ENCODE results near the gene LMBR1. TPM values are rescaled to one million over a fixed set of nuclear protein-coding genes. Genes with fewer than 3 reads are reported as not detected.

Gene LMBR1
- total RNA-seq, 2 experiments from 2014 or later, result 114 to 136 TPM

DNA sequence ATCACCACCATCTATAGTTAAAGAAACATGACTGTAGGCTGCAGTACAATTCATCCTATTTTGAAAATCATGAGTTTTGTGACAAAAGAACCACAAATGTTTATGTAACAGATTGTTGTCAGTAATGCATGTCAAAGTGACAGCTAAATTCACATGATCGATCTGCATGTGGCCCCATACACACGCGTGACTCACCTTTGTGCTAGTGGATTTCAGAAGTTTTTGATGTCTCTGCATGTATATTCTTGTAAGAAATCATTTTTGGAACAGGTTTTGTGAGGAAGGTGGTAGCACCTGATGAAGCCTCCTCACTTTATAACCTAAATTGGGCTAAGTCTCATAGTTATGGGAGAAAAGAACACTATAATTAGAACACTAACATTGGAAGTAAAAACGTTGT lies 235.3 kb downstream of the LMBR1 start:
- intact Hi-C loops (cut with micrococcal nuclease; ENCODE audit: unreplicated experiment), result no loop called here
- Histone ChIP-seq H3K4me2 (ENCODE audit: low read length) (no peak overlapping the region), H3K27ac (ENCODE audit: low read depth, low read length, poor library complexity, severe bottlenecking) (no peak overlapping the region), H3K4me3 (ENCODE audit: low read depth, low read length, poor library complexity, severe bottlenecking) (no peak overlapping the region), H4K20me1 (ENCODE audit: insufficient read depth, low read length) (no peaks in the 10 kb centered on the region), H3K9me2 (ENCODE audit: insufficient read depth, low read length) (no peaks in the 10 kb centered on the region), H2AFZ (ENCODE audit: low read length) (no peak overlapping the region), H3K79me2 (ENCODE audit: insufficient read depth, low read depth, low read length) (no peaks in the 10 kb centered on the region), H3K36me3 (ENCODE audit: insufficient read depth, low read length) (no peaks in the 10 kb centered on the region), H3K9me3 (ENCODE audit: low read length) (no peaks in the 10 kb centered on the region), H3K4me1 (ENCODE audit: insufficient read depth, low read length, poor library complexity, severe bottlenecking) (no peaks in the 10 kb centered on the region)
- DNase-seq (ENCODE audit: low spot score), result no peak
- POLR2A ChIA-PET, result interaction anchor here (1.2 to 1.3 kb wide), 2 partner anchors 10 to 16 kb away, joined by 3 read pairs; no protein-coding TSS in a partner anchor
- CTCF ChIA-PET (ENCODE audit: unreplicated experiment), result no interaction called here
- TF ChIP-seq CTCF (conservative IDR thresholded peaks at IDR 0.05; ENCODE audit: low read length) (no peak), EZH2phosphoT487 (IDR thresholded peaks at IDR 0.05; ENCODE audit: borderline replicate concordance, low read depth, low read length) (no peak)
- no TSS peak for BruUV-seq (replicated peaks)

GRCh38 chr7:156656598-156656997 lies 236.4 kb downstream of the LMBR1 start:
- Histone ChIP-seq H3K9me3 (ENCODE audit: low read length) (no peaks in the 10 kb centered on the region), H4K20me1 (ENCODE audit: insufficient read depth, low read length) (no peaks in the 10 kb centered on the region), H3K36me3 (ENCODE audit: insufficient read depth, low read length) (no peaks in the 10 kb centered on the region), H3K4me1 (ENCODE audit: insufficient read depth, low read length, poor library complexity, severe bottlenecking) (no peaks in the 10 kb centered on the region), H3K4me2 (ENCODE audit: low read length) (no peak overlapping the region), H3K27ac (ENCODE audit: low read depth, low read length, poor library complexity, severe bottlenecking) (no peak overlapping the region), H3K9me2 (ENCODE audit: insufficient read depth, low read length) (no peaks in the 10 kb centered on the region), H3K4me3 (ENCODE audit: low read depth, low read length, poor library complexity, severe bottlenecking) (no peak overlapping the region), H2AFZ (ENCODE audit: low read length) (no peak overlapping the region), H3K79me2 (ENCODE audit: insufficient read depth, low read depth, low read length) (no peaks in the 10 kb centered on the region)
- ChIA-PET CTCF (ENCODE audit: unreplicated experiment) (no interaction called here), POLR2A (interaction anchor here (0.9 to 1.3 kb wide), 3 partner anchors 11 to 33 kb away, joined by 3 read pairs; no protein-coding TSS in a partner anchor)
- no peak for DNase-seq (ENCODE audit: low spot score)
- TF ChIP-seq EZH2phosphoT487 (IDR thresholded peaks at IDR 0.05; ENCODE audit: borderline replicate concordance, low read depth, low read length) (no peak), CTCF (conservative IDR thresholded peaks at IDR 0.05; ENCODE audit: low read length) (no peak)
- no TSS peak for BruUV-seq (replicated peaks)
- intact Hi-C loops (cut with micrococcal nuclease; ENCODE audit: unreplicated experiment), result no loop called here

GRCh38 chr7:156655983-156656382 lies 237.0 kb downstream of the LMBR1 start:
- TF ChIP-seq EZH2phosphoT487 (IDR thresholded peaks at IDR 0.05; ENCODE audit: borderline replicate concordance, low read depth, low read length) (no peak), CTCF (conservative IDR thresholded peaks at IDR 0.05; ENCODE audit: low read length) (no peak)
- ChIA-PET CTCF (ENCODE audit: unreplicated experiment) (no interaction called here), POLR2A (no interaction called here)
- no peak for DNase-seq (ENCODE audit: low spot score)
- no peak overlapping the region for H3K4me2 ChIP-seq (ENCODE audit: low read length)
- H3K9me3 ChIP-seq (ENCODE audit: low read length), result no peaks in the 10 kb centered on the region
- no peaks in the 10 kb centered on the region for H3K36me3 ChIP-seq (ENCODE audit: insufficient read depth, low read length)
- no peaks in the 10 kb centered on the region for H4K20me1 ChIP-seq (ENCODE audit: insufficient read depth, low read length)
- BruUV-seq (replicated peaks), result no TSS peak
- no peaks in the 10 kb centered on the region for H3K4me1 ChIP-seq (ENCODE audit: insufficient read depth, low read length, poor library complexity, severe bottlenecking)
- H3K9me2 ChIP-seq (ENCODE audit: insufficient read depth, low read length), result no peaks in the 10 kb centered on the region
- no peak overlapping the region for H3K4me3 ChIP-seq (ENCODE audit: low read depth, low read length, poor library complexity, severe bottlenecking)
- H3K79me2 ChIP-seq (ENCODE audit: insufficient read depth, low read depth, low read length), result no peaks in the 10 kb centered on the region
- intact Hi-C loops (cut with micrococcal nuclease; ENCODE audit: unreplicated experiment), result no loop called here
- H3K27ac ChIP-seq (ENCODE audit: low read depth, low read length, poor library complexity, severe bottlenecking), result no peak overlapping the region
- no peak overlapping the region for H2AFZ ChIP-seq (ENCODE audit: low read length)
